Keratinocyte (primary cell): ENCODE data around the gene ZNF148.

ENCODE experiments used
- EZH2 ChIP-seq: IDR thresholded peaks from one replicate; pipeline ENCODE4 v1.6.1; 2012; ENCODE audit warnings: inconsistent platforms, mild to moderate bottlenecking, low read length, moderate library complexity
- TF ChIP-seq, protein P1 (sequence below), 3 experiments: IDR thresholded peaks in 1 of 3; conservative IDR thresholded peaks in 1 of 3; optimal IDR thresholded peaks in 1 of 3; 2 replicates in 2 of 3; 3 replicates in 1 of 3; pipeline versions ENCODE3 to v1.5.1; 2011; ENCODE audit warnings: low read length in 3 of 3, mild to moderate bottlenecking in 3 of 3, moderate library complexity in 2 of 3, control low read depth in 1 of 3, inconsistent platforms in 1 of 3; ENCODE audit not compliant: insufficient read depth in 2 of 3; ENCODE audit errors: extremely low read depth in 1 of 3

DNA sequence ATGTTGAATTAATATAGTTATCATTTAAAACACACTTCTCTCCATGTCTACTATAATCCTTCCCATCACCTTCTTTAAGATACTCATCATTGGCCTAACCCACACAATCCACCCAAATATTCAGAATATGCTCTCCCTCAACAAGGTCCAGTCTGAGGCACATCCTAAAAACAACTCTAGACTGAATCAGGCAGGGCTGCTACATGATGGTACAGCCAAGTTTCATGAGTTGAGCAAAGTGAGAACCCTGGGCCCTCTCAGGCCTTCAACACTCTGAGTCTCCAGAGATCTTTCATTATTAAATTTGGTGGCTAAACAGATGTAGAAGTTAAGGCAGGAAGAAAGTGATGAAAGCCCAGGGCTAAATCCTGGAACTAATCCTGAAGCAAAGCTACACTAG lies 16.2 kb downstream of the ZNF148 start:
- no peak for TF ChIP-seq EZH2
- TF ChIP-seq, protein P1, sequence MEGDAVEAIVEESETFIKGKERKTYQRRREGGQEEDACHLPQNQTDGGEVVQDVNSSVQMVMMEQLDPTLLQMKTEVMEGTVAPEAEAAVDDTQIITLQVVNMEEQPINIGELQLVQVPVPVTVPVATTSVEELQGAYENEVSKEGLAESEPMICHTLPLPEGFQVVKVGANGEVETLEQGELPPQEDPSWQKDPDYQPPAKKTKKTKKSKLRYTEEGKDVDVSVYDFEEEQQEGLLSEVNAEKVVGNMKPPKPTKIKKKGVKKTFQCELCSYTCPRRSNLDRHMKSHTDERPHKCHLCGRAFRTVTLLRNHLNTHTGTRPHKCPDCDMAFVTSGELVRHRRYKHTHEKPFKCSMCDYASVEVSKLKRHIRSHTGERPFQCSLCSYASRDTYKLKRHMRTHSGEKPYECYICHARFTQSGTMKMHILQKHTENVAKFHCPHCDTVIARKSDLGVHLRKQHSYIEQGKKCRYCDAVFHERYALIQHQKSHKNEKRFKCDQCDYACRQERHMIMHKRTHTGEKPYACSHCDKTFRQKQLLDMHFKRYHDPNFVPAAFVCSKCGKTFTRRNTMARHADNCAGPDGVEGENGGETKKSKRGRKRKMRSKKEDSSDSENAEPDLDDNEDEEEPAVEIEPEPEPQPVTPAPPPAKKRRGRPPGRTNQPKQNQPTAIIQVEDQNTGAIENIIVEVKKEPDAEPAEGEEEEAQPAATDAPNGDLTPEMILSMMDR (optimal IDR thresholded peaks at IDR 0.05 in 1 of 3, IDR thresholded peaks at IDR 0.05 in 1 of 3, conservative IDR thresholded peaks at IDR 0.05 in 1 of 3; ENCODE audit: extremely low read depth in 1 of 3, insufficient read depth in 2 of 3, low read length in 3 of 3): no peak
